Measurements from ENCODE around the gene RGS11. TPM values are rescaled to one million over a fixed set of nuclear protein-coding genes. Genes with fewer than 3 reads are reported as not detected.

The RGS11 gene
- total and polyA plus RNA-seq, 2 experiments from 2014 or later, result 0.74 to 1.8 TPM

- Mint-ChIP-seq H3K27me3 (ENCODE audit: insufficient read depth, low read depth, poor library complexity) (peaks cover 2% of the 10 kb centered on the region), H3K9me3 (no peaks in the 10 kb centered on the region; the same call in 2 of the 3 replicates), H3K27ac (no peak overlapping the region), H3K36me3 (ENCODE audit: low read depth) (peaks cover 6% of the 10 kb centered on the region), H3K4me1 (no peaks in the 10 kb centered on the region), H3K4me3 (no peak overlapping the region)
- Histone ChIP-seq H4K20me1 (replicated peaks; ENCODE audit: insufficient read depth) (no peaks in the 10 kb centered on the region), H3K4me1 (ENCODE audit: insufficient read depth) (no peaks in the 10 kb centered on the region), H2AFZ (no peak overlapping the region), H3K4me2 (no peak overlapping the region), H3K27me3 (ENCODE audit: insufficient read depth) (no peaks in the 10 kb centered on the region), H3F3A (replicated peaks; ENCODE audit: low read depth) (no peaks in the 10 kb centered on the region), H3K9me2 (ENCODE audit: insufficient read depth) (no peaks in the 10 kb centered on the region), H3K27ac (ENCODE audit: low read depth) (no peak overlapping the region), H3K4me3 (no peak overlapping the region), H3K36me3 (ENCODE audit: insufficient read depth) (no peaks in the 10 kb centered on the region; the same call in 1 of the 2 replicates), H3K79me2 (replicated peaks; ENCODE audit: insufficient read depth) (no peaks in the 10 kb centered on the region)
- TF ChIP-seq NANOG (IDR thresholded peaks at IDR 0.05; ENCODE audit: borderline replicate concordance) (no peak), CTCF (conservative IDR thresholded peaks at IDR 0.05; ENCODE audit: low read depth in 2 of 2) (no peak), ZNF462 (CRISPR knock-in tag; IDR thresholded peaks at IDR 0.05) (no peak), ZNF114 (CRISPR knock-in tag; IDR thresholded peaks at IDR 0.05) (no peak), EZH2 (IDR thresholded peaks at IDR 0.05; ENCODE audit: low read depth, unreplicated experiment) (no peak), JUNB (IDR thresholded peaks at IDR 0.05; ENCODE audit: unreplicated experiment) (no peak), CREB1 (CRISPR knock-in tag; IDR thresholded peaks at IDR 0.05; ENCODE audit: low read depth) (no peak), EZH2phosphoT487 (IDR thresholded peaks at IDR 0.05; ENCODE audit: unreplicated experiment) (no peak)
- TF ChIP-seq, protein P1, sequence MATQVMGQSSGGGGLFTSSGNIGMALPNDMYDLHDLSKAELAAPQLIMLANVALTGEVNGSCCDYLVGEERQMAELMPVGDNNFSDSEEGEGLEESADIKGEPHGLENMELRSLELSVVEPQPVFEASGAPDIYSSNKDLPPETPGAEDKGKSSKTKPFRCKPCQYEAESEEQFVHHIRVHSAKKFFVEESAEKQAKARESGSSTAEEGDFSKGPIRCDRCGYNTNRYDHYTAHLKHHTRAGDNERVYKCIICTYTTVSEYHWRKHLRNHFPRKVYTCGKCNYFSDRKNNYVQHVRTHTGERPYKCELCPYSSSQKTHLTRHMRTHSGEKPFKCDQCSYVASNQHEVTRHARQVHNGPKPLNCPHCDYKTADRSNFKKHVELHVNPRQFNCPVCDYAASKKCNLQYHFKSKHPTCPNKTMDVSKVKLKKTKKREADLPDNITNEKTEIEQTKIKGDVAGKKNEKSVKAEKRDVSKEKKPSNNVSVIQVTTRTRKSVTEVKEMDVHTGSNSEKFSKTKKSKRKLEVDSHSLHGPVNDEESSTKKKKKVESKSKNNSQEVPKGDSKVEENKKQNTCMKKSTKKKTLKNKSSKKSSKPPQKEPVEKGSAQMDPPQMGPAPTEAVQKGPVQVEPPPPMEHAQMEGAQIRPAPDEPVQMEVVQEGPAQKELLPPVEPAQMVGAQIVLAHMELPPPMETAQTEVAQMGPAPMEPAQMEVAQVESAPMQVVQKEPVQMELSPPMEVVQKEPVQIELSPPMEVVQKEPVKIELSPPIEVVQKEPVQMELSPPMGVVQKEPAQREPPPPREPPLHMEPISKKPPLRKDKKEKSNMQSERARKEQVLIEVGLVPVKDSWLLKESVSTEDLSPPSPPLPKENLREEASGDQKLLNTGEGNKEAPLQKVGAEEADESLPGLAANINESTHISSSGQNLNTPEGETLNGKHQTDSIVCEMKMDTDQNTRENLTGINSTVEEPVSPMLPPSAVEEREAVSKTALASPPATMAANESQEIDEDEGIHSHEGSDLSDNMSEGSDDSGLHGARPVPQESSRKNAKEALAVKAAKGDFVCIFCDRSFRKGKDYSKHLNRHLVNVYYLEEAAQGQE (IDR thresholded peaks at IDR 0.05; ENCODE audit: unreplicated experiment), result no peak
- DNase-seq (ENCODE audit: low spot score) (no peak), ATAC-seq (no peak)
Measured at GRCh38 chr16:293043-293775, 17.5 kb upstream of the RGS11 start.
